SK-N-SH treated with all-trans-retinoic acid at 6 μM for 48 hours (cell line): ENCODE measurements around the gene TMEM131.

Source experiments
- ATAC-seq: fragments of 200-7000 bp; cut with Tn5 transposase; 3 replicates; pipeline ENCODE4 v1.9.1; 2020; ENCODE audit warnings: mild to moderate bottlenecking, moderate library complexity
- ARNTL ChIP-seq: fragments of 450-650 bp; formaldehyde crosslinking; IDR thresholded peaks from 2 replicates; pipeline ENCODE4 v1.5.0; 2020; ENCODE audit warnings: low read depth, mild to moderate bottlenecking, moderate library complexity, borderline replicate concordance
- BACH2 ChIP-seq: fragments of 250-450 bp; sonication (Bioruptor Pico); IDR thresholded peaks from 2 replicates; pipeline ENCODE4 v1.9.0; 2021; ENCODE audit warnings: mild to moderate bottlenecking, borderline replicate concordance
- CREB5 ChIP-seq: fragments of 250-450 bp; sonication (Bioruptor Pico); IDR thresholded peaks from 2 replicates; pipeline ENCODE4 v1.5.1; 2020; ENCODE audit warnings: low read depth, mild to moderate bottlenecking, moderate library complexity
- CSDC2 ChIP-seq: fragments of 250-450 bp; sonication (Bioruptor Pico); IDR thresholded peaks from 2 replicates; pipeline ENCODE4 v1.5.0; 2020; ENCODE audit warnings: mild to moderate bottlenecking, moderate library complexity
- CSRNP3 ChIP-seq: fragments of 250-450 bp; sonication (Bioruptor Pico); IDR thresholded peaks from 2 replicates; pipeline ENCODE4 v1.5.1; 2021; ENCODE audit warnings: mild to moderate bottlenecking, moderate library complexity
- ESRRG ChIP-seq: fragments of 250-450 bp; sonication (Bioruptor Pico); IDR thresholded peaks from 2 replicates; pipeline ENCODE4 v1.6.1; 2021; ENCODE audit warnings: mild to moderate bottlenecking
- GLIS3 ChIP-seq: fragments of 250-450 bp; sonication (Bioruptor Pico); IDR thresholded peaks from 2 replicates; pipeline ENCODE4 v1.5.0; 2020; ENCODE audit warnings: mild to moderate bottlenecking, moderate library complexity
- ISL1 ChIP-seq: fragments of 250-450 bp; sonication (Bioruptor Pico); IDR thresholded peaks from 2 replicates; pipeline ENCODE4 v2.1.2; 2022; ENCODE audit warnings: mild to moderate bottlenecking, moderate library complexity
- OSR1 ChIP-seq: fragments of 250-450 bp; sonication (Bioruptor Pico); IDR thresholded peaks from 2 replicates; pipeline ENCODE4 v1.8.0; 2022; ENCODE audit warnings: moderate library complexity, mild to moderate bottlenecking, inconsistent platforms
- PATZ1 ChIP-seq: fragments of 250-450 bp; sonication (Bioruptor Pico); IDR thresholded peaks from 2 replicates; pipeline ENCODE4 v1.8.0; 2020; ENCODE audit warnings: mild to moderate bottlenecking, moderate library complexity, borderline replicate concordance
- POU6F1 ChIP-seq: fragments of 250-450 bp; sonication (Bioruptor Pico); IDR thresholded peaks from 2 replicates; pipeline ENCODE4 v1.8.0; 2021; ENCODE audit warnings: low read depth, mild to moderate bottlenecking, moderate library complexity, borderline replicate concordance
- PPARA ChIP-seq: fragments of 250-450 bp; sonication (Bioruptor Pico); IDR thresholded peaks from 2 replicates; pipeline ENCODE4 v1.5.0; 2020; ENCODE audit warnings: mild to moderate bottlenecking, borderline replicate concordance
- RARB ChIP-seq: fragments of 250-450 bp; sonication (Bioruptor Pico); IDR thresholded peaks from 2 replicates; pipeline ENCODE4 v1.8.0; 2021; ENCODE audit warnings: mild to moderate bottlenecking, moderate library complexity
- SNAI2 ChIP-seq: fragments of 250-450 bp; sonication (Bioruptor Pico); IDR thresholded peaks from 2 replicates; pipeline ENCODE4 v1.5.0; 2020; ENCODE audit warnings: mild to moderate bottlenecking, moderate library complexity
- TCF4 ChIP-seq: fragments of 250-450 bp; sonication (Bioruptor Pico); IDR thresholded peaks from 2 replicates; pipeline ENCODE4 v1.8.0; 2021; ENCODE audit warnings: mild to moderate bottlenecking, moderate library complexity, borderline replicate concordance
- TOX ChIP-seq: fragments of 250-450 bp; sonication (Bioruptor Pico); IDR thresholded peaks from 2 replicates; pipeline ENCODE4 v1.8.0; 2021; ENCODE audit warnings: mild to moderate bottlenecking, moderate library complexity, borderline replicate concordance
- TSHZ2 ChIP-seq: fragments of 250-450 bp; sonication (Bioruptor Pico); IDR thresholded peaks from 2 replicates; pipeline ENCODE4 v1.5.0; 2020; ENCODE audit warnings: mild to moderate bottlenecking, moderate library complexity
- ZC3H10 ChIP-seq: fragments of 250-450 bp; sonication (Bioruptor Pico); IDR thresholded peaks from 2 replicates; pipeline ENCODE4 v1.5.1; 2021; ENCODE audit warnings: mild to moderate bottlenecking, moderate library complexity
- ZFP3 ChIP-seq: fragments of 250-450 bp; sonication (Bioruptor Pico); IDR thresholded peaks from 2 replicates; pipeline ENCODE4 v1.5.0; 2020; ENCODE audit warnings: mild to moderate bottlenecking, moderate library complexity
- ZFP30 ChIP-seq: fragments of 450-650 bp; formaldehyde crosslinking; IDR thresholded peaks from 2 replicates; pipeline ENCODE4 v1.5.0; 2022; ENCODE audit warnings: mild to moderate bottlenecking, moderate library complexity
- ZNF565 ChIP-seq: fragments of 450-650 bp; formaldehyde crosslinking; conservative IDR thresholded peaks from 2 replicates; pipeline ENCODE4 v1.5.0; 2020; ENCODE audit warnings: low read depth, mild to moderate bottlenecking, moderate library complexity
- ZNF70 ChIP-seq: fragments of 450-650 bp; formaldehyde crosslinking; IDR thresholded peaks from 2 replicates; pipeline ENCODE4 v1.5.0; 2020; ENCODE audit warnings: mild to moderate bottlenecking, moderate library complexity
- ZNF8 ChIP-seq: fragments of 450-650 bp; formaldehyde crosslinking; IDR thresholded peaks from 2 replicates; pipeline ENCODE4 v1.5.0; 2020; ENCODE audit warnings: mild to moderate bottlenecking, moderate library complexity

TMEM131 gene

GRCh38 chr2:97752342-97753334 lies 243.1 kb downstream of the TMEM131 start:
- no peak for ATAC-seq
- TF ChIP-seq CREB5 (CRISPR knock-in tag) (no peak), CSDC2 (CRISPR knock-in tag) (no peak), POU6F1 (no peak), TOX (CRISPR knock-in tag) (no peak), ZC3H10 (CRISPR knock-in tag) (no peak), ESRRG (CRISPR knock-in tag) (no peak), GLIS3 (CRISPR knock-in tag) (no peak), ZNF565 (CRISPR knock-in tag) (no peak), PPARA (CRISPR knock-in tag) (no peak), ZNF8 (no peak), ARNTL (CRISPR knock-in tag) (no peak), ZFP30 (CRISPR knock-in tag) (no peak), RARB (no peak), SNAI2 (no peak), BACH2 (CRISPR knock-in tag) (no peak), TSHZ2 (no peak), PATZ1 (CRISPR knock-in tag) (no peak), ZNF70 (CRISPR knock-in tag) (no peak)

- ATAC-seq, result peak; percentile 42
- TF ChIP-seq ZNF565 (CRISPR knock-in tag), result no peak
- no peak for TF ChIP-seq SNAI2
- no peak for TF ChIP-seq CSDC2 (CRISPR knock-in tag)
- TF ChIP-seq ZFP3, result no peak
- TF ChIP-seq CSRNP3 (CRISPR knock-in tag), result no peak
- no peak for TF ChIP-seq ISL1
- TF ChIP-seq ESRRG (CRISPR knock-in tag), result no peak
- no peak for TF ChIP-seq GLIS3 (CRISPR knock-in tag)
- TF ChIP-seq TCF4 (CRISPR knock-in tag), result no peak
- TF ChIP-seq ARNTL (CRISPR knock-in tag), result no peak
- no peak for TF ChIP-seq PATZ1 (CRISPR knock-in tag)
- no peak for TF ChIP-seq POU6F1
- no peak for TF ChIP-seq BACH2 (CRISPR knock-in tag)
- TF ChIP-seq OSR1, result no peak
These were observed 244.0 kb downstream of the TMEM131 start for GRCh38 chr2:97751752-97752151.
